Measurements from ENCODE around the gene FBXL19. TPM values are rescaled to one million over a fixed set of nuclear protein-coding genes. Genes with fewer than 3 reads are reported as not detected.

FBXL19 gene
- total and polyA plus RNA-seq, 2 of the 8 experiments (the other 6 are each of a cell fraction or from before 2014, with no cell fraction given) = 47.2 to 72.2 TPM

DNA sequence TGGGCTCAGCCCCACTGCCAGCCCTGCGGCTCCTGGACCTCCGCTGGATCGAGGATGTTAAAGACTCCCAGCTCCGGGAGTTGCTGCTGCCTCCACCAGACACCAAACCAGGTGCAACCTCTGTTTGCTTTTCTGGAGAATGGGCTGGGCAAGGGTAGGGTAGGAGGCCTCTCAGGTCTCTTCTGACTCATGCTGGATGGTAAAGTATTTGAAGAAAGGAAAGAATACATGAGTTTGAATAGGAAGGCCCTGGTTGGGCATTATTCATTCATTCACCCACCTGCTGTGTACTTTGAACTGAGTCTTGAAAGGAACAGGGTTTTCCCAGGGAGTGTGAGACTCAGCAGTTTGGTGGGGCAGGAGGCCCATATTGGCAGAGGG, 19.0 kb downstream of the FBXL19 start:
- WGBS, 2 experiments (ENCODE audit: extremely low coverage in 1 of 2, insufficient coverage in 1 of 2, insufficient read length in 1 of 2, insufficient replicate concordance in 2 of 2, low coverage in 1 of 2, low lambda C conversion rate in 2 of 2, missing lambda C conversion rate in 1 of 2) = 78% methylated on average over 4 of the region's 4 CpGs; no CpG with 5 or more reads in 1 of the 2 experiments
- ChIA-PET CTCF (ENCODE audit: partially characterized antibody) (interaction anchor here (0.6 to 4.5 kb wide), 26 partner anchors 8 to 501 kb away, joined by 3 to 33 read pairs (median 4); partner anchors contain the start of gene STX4), POLR2A (ENCODE audit: partially characterized antibody) (interaction anchor here (0.6 to 12.0 kb wide), 11 partner anchors 8 to 196 kb away, joined by 3 to 105 read pairs (median 4); partner anchors contain the start of genes FBXL19, KAT8, ORAI3 and SETD1A)
- Histone ChIP-seq H2AK5ac (ENCODE audit: low read depth, low read length) (no peak overlapping the region), H2BK12ac (ENCODE audit: low read depth, low read length) (no peak overlapping the region), H2BK15ac (ENCODE audit: low read length) (no peak overlapping the region), H3K18ac (ENCODE audit: extremely low read depth, low read length) (no peak overlapping the region), H2BK5ac (ENCODE audit: low read depth, low read length) (peak overlapping the region; percentile 48; the same call in 1 of the 2 replicates), H3K27me3 (replicated peaks in 1 of 4; ENCODE audit: control insufficient read depth in 3 of 4, extremely low read depth in 1 of 4, insufficient read depth in 3 of 4, low read length in 3 of 4) (no peaks in the 10 kb centered on the region), H4K91ac (replicated peaks; ENCODE audit: insufficient read length, low read length) (no peak overlapping the region), H3K79me1 (ENCODE audit: low read depth, low read length) (peaks cover 2% of the 10 kb centered on the region; the same call in 1 of the 2 replicates), H3K56ac (replicated peaks; ENCODE audit: insufficient read length, low read depth, low read length) (no peak overlapping the region), H3K4me2 (ENCODE audit: insufficient read depth in 1 of 2, low read depth in 2 of 2, low read length in 2 of 2) (peak overlapping the region in 1 of 2 experiments; percentile 22; a peak in 1 of 4 replicates), H3K9me3 (ENCODE audit: insufficient read depth in 2 of 2, low read depth in 1 of 2, low read length in 1 of 2) (no peaks in the 10 kb centered on the region), H3K79me2 (ENCODE audit: control insufficient read depth in 1 of 2, insufficient read depth in 2 of 2, low read length in 2 of 2) (no peaks in the 10 kb centered on the region; a peak in 1 of 4 replicates), H2BK120ac (replicated peaks; ENCODE audit: low read depth, low read length) (no peak overlapping the region), H2AFZ (ENCODE audit: low read length) (no peak overlapping the region), H3K4ac (replicated peaks; ENCODE audit: insufficient read length, low read depth, low read length) (no peak overlapping the region), H3K23me2 (ENCODE audit: low read depth, low read length) (no peaks in the 10 kb centered on the region; the same call in 1 of the 2 replicates), H4K20me1 (replicated peaks in 1 of 2; ENCODE audit: control insufficient read depth in 1 of 2, insufficient read depth in 2 of 2, low read length in 2 of 2) (peaks cover 3 to 12% of the 10 kb centered on the region in 2 experiments), H3K4me3 (ENCODE audit: extremely low read depth in 1 of 4, insufficient read depth in 2 of 4, low read depth in 3 of 4, low read length in 4 of 4) (0 out of 8 replicates have a peak overlapping the region, but pooled peaks of 2 of the 4 experiments have one; percentile 1 to 10), H3K9ac (replicated peaks in 1 of 4; ENCODE audit: extremely low read depth in 1 of 4, low read depth in 3 of 4, low read length in 3 of 4) (no peak overlapping the region), H3K14ac (ENCODE audit: insufficient read length) (no peak overlapping the region), H3K23ac (ENCODE audit: insufficient read length) (no peak overlapping the region), H3K36me3 (ENCODE audit: control insufficient read depth in 2 of 4, insufficient read depth in 4 of 4, low read length in 3 of 4) (peaks cover 11 to 22% (median 12%) of the 10 kb centered on the region in 4 experiments; a peak in 7 of 8 replicates), H3K27ac (ENCODE audit: low read depth, low read length) (no peak overlapping the region), H4K5ac (ENCODE audit: insufficient read length, low read depth, low read length) (no peak overlapping the region), H4K8ac (ENCODE audit: extremely low read depth, insufficient read depth, low read length) (no peak overlapping the region), H3K4me1 (replicated peaks in 1 of 4; ENCODE audit: control insufficient read depth in 3 of 4, insufficient read depth in 4 of 4, low read length in 3 of 4) (peaks cover 0 to 19% (median 13%) of the 10 kb centered on the region in 4 experiments; a peak in 6 of 7 replicates), H2BK20ac (ENCODE audit: low read length) (no peak overlapping the region)
- TF ChIP-seq ZNF274 (IDR thresholded peaks at IDR 0.05; ENCODE audit: borderline replicate concordance, extremely low read depth, low read length) (no peak), GTF2F1 (IDR thresholded peaks at IDR 0.05; ENCODE audit: borderline replicate concordance, low read depth, low read length) (no peak), JUN (IDR thresholded peaks at IDR 0.05; ENCODE audit: low read depth, low read length) (no peak), TBP (IDR thresholded peaks at IDR 0.05; ENCODE audit: low read depth, low read length) (no peak), SUZ12 (IDR thresholded peaks at IDR 0.05; ENCODE audit: low read length) (no peak), KDM1A (IDR thresholded peaks at IDR 0.05; ENCODE audit: borderline replicate concordance, low read length) (no peak), KDM5A (IDR thresholded peaks at IDR 0.05; ENCODE audit: low read length) (no peak), HDAC6 (IDR thresholded peaks at IDR 0.05; ENCODE audit: low read depth, low read length) (no peak), SAP30 (IDR thresholded peaks at IDR 0.05; ENCODE audit: insufficient read depth, insufficient replicate concordance, low read length) (no peak), BCL11A (IDR thresholded peaks at IDR 0.05; ENCODE audit: low read depth in 2 of 2, low read length in 2 of 2) (no peak), RBBP5 (IDR thresholded peaks at IDR 0.05; ENCODE audit: borderline replicate concordance, low read depth, low read length) (no peak), MAFK (IDR thresholded peaks at IDR 0.05; ENCODE audit: low read depth, low read length) (no peak), RNF2 (IDR thresholded peaks at IDR 0.05; ENCODE audit: borderline replicate concordance, low read depth, low read length, missing control alignments, poor library complexity, severe bottlenecking) (no peak)
- FAIRE-seq = no peak
- no peak for DNase-seq (ENCODE audit: low read depth in 1 of 2, low spot score in 2 of 2)
